ENCODE results near the gene EXOC3L4.

EXOC3L4 gene

GRCh38 chr14:103140316-103141109, 46.0 kb downstream of the EXOC3L4 start:
- no peak overlapping the region for H3K4me3 ChIP-seq (ENCODE audit: low read depth, low read length)
- TF ChIP-seq CTCF (IDR thresholded peaks at IDR 0.05; ENCODE audit: low read depth, low read length), result no peak

GRCh38 chr14:103141117-103141796, 46.7 kb downstream of the EXOC3L4 start:
- peak; percentile 79 for TF ChIP-seq CTCF (IDR thresholded peaks at IDR 0.05; ENCODE audit: low read depth, low read length)
- no peak overlapping the region for H3K4me3 ChIP-seq (ENCODE audit: low read depth, low read length)

- H3K4me3 ChIP-seq (ENCODE audit: low read depth, low read length), result no peak overlapping the region
- no peak for TF ChIP-seq CTCF (IDR thresholded peaks at IDR 0.05; ENCODE audit: low read depth, low read length)
These were observed 47.5 kb downstream of the EXOC3L4 start for GRCh38 chr14:103142026-103142425.

GRCh38 chr14:103142721-103143302, 48.3 kb downstream of the EXOC3L4 start:
- H3K4me3 ChIP-seq (ENCODE audit: low read depth, low read length), result no peak overlapping the region
- no peak for TF ChIP-seq CTCF (IDR thresholded peaks at IDR 0.05; ENCODE audit: low read depth, low read length)

- H3K4me3 ChIP-seq (ENCODE audit: low read depth, low read length), result no peak overlapping the region
- TF ChIP-seq CTCF (IDR thresholded peaks at IDR 0.05; ENCODE audit: low read depth, low read length), result no peak
These were observed 49.0 kb downstream of the EXOC3L4 start for GRCh38 chr14:103143506-103143905.

GRCh38 chr14:103144085-103144484, 49.6 kb downstream of the EXOC3L4 start:
- TF ChIP-seq CTCF (IDR thresholded peaks at IDR 0.05; ENCODE audit: low read depth, low read length), result no peak
- no peak overlapping the region for H3K4me3 ChIP-seq (ENCODE audit: low read depth, low read length)
